Mucosa of rectum (tissue), 2 donors: ENCODE measurements around the gene CNTNAP5.

Source experiments
- H3K27ac ChIP-seq, 2 donors: one replicate each; pipeline ENCODE4 v1.7.0; 2013; ENCODE audit warnings: inconsistent platforms in 2 of 2, low read depth in 2 of 2, low read length in 2 of 2
- H3K27me3 ChIP-seq, 2 donors: one replicate each; pipeline ENCODE4 v1.7.0; 2013; ENCODE audit warnings: low read length in 2 of 2; ENCODE audit not compliant: control insufficient read depth in 2 of 2, insufficient read depth in 2 of 2
- H3K36me3 ChIP-seq, 2 donors: one replicate each; pipeline ENCODE4 v1.7.0; 2013; ENCODE audit warnings: low read length in 2 of 2; ENCODE audit not compliant: control insufficient read depth in 2 of 2, insufficient read depth in 2 of 2
- H3K4me1 ChIP-seq, 2 donors: one replicate each; pipeline ENCODE4 v1.7.0; 2013; ENCODE audit warnings: low read length in 2 of 2, mild to moderate bottlenecking in 1 of 2; ENCODE audit not compliant: control insufficient read depth in 2 of 2, insufficient read depth in 2 of 2
- H3K4me3 ChIP-seq, 2 donors: one replicate each; pipeline ENCODE4 v1.7.0; 2013; ENCODE audit warnings: low read length in 2 of 2
- H3K9ac ChIP-seq, 2 donors: one replicate each; pipeline ENCODE4 v1.7.0; 2013; ENCODE audit warnings: low read length in 2 of 2, low read depth in 1 of 2, mild to moderate bottlenecking in 1 of 2
- H3K9me3 ChIP-seq, 2 donors: one replicate each; pipeline ENCODE4 v1.7.0; 2013; ENCODE audit warnings: low read length in 2 of 2; ENCODE audit not compliant: control insufficient read depth in 2 of 2
- donor health status: healthy.
- donor health status: Normal muscosa, but diverticular disease.

CNTNAP5 gene

DNA sequence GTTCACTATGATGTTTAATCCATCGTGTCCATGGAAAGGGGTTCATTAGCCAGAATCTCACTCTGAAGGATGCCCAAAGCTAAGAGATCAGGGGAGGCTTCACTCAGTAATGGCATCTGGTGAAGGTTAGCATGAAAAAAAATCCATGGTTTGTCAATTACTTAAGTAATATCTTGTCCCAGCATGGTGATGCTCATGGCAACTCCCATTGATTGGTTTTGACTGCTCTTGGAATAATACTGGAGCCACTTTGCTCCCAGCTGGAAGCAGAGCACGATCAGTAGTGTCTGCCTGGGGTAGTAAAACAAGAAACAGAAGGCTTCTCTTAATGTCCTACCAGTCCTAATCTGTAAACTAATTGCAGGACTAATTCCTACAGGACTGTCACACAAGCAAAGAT is 799.4 kb downstream of the CNTNAP5 start:
- no peaks in the 10 kb centered on the region for H3K4me1 ChIP-seq
- no peak overlapping the region for H3K27ac ChIP-seq

GRCh38 chr2:124832521-124832920 is 807.4 kb downstream of the CNTNAP5 start:
- Histone ChIP-seq H3K9ac (no peak overlapping the region), H3K4me1 (no peaks in the 10 kb centered on the region), H3K27me3 (no peaks in the 10 kb centered on the region), H3K4me3 (no peak overlapping the region), H3K27ac (no peak overlapping the region), H3K9me3 (no peaks in the 10 kb centered on the region), H3K36me3 (no peaks in the 10 kb centered on the region)

More for the DNA sequence above, 799.4 kb downstream of the CNTNAP5 start:
- H3K9ac ChIP-seq, result no peak overlapping the region
- H3K36me3 ChIP-seq, result no peaks in the 10 kb centered on the region
- no peaks in the 10 kb centered on the region for H3K27me3 ChIP-seq
- H3K9me3 ChIP-seq, result no peaks in the 10 kb centered on the region
- H3K4me3 ChIP-seq, result no peak overlapping the region

DNA sequence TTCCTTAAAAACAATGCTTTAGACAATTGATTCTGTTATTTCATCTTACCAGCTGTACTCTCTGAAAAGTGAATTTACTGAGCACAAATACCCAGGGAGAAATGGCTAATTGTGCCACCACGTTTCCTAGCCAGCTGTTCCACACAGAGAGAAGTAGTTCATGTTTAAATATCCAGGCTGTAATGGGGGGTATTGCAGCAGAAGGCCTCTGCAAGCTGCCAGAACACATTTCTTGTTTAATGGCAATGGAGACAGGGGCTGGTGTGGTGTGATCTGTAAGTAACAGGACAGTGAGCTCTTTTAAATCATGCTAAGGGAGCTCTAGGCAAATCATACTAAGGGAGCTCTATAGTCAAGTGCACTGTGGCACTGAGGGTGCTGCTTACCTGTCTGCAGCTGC is 809.2 kb downstream of the CNTNAP5 start:
- no peak overlapping the region for H3K27ac ChIP-seq

DNA sequence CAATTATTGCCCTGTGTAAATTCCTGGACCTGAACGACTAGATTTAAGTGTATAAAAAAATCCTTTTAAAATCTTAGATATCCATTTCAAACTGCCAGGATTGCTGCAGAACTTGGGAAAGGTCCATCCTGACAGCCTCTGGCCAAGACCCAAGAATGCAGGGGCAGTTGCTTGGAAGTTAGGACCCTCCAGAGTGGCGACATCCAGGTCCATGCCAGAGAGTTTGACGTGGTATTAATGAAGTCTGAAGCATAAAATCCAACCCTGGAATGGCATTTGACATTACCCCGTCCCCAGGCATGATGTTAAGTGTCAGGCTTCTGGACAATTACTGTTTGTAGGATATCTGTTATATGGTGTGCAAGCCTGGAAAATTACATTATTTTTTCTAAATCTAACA is 810.2 kb downstream of the CNTNAP5 start:
- H3K4me1 ChIP-seq, result no peaks in the 10 kb centered on the region
- H3K9ac ChIP-seq, result no peak overlapping the region
- H3K36me3 ChIP-seq, result no peaks in the 10 kb centered on the region
- H3K27me3 ChIP-seq, result no peaks in the 10 kb centered on the region
- H3K4me3 ChIP-seq, result no peak overlapping the region
- no peaks in the 10 kb centered on the region for H3K9me3 ChIP-seq
- H3K27ac ChIP-seq, result no peak overlapping the region

More for the DNA sequence above, 809.2 kb downstream of the CNTNAP5 start:
- H3K9ac ChIP-seq, result no peak overlapping the region
- no peaks in the 10 kb centered on the region for H3K27me3 ChIP-seq
- no peaks in the 10 kb centered on the region for H3K36me3 ChIP-seq
- no peaks in the 10 kb centered on the region for H3K9me3 ChIP-seq
- no peaks in the 10 kb centered on the region for H3K4me1 ChIP-seq
- no peak overlapping the region for H3K4me3 ChIP-seq

DNA sequence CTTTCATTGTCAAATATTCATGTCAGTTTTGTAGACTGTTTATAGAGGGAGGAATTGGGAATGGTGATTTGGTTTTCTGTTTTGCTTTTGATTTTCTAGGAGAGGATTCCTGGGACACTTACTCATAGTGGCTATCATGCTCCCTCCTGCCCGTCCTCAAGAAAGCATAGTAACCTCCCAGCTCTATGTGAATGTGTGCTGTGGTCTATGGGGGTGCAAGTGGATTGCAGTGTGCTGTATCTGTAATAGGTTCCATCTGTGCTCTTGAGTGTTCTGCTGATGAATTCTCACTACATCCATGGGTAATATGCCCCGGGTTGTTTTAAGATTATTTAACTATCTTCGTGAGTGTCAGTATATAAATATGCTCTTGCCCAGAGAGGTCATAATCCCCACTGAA is 811.3 kb downstream of the CNTNAP5 start:
- Histone ChIP-seq H3K4me1 (no peaks in the 10 kb centered on the region), H3K36me3 (no peaks in the 10 kb centered on the region), H3K27ac (no peak overlapping the region), H3K27me3 (no peaks in the 10 kb centered on the region), H3K4me3 (no peak overlapping the region), H3K9ac (no peak overlapping the region), H3K9me3 (no peaks in the 10 kb centered on the region)

GRCh38 chr2:124837496-124837895 is 812.4 kb downstream of the CNTNAP5 start:
- Histone ChIP-seq H3K9ac (no peak overlapping the region), H3K9me3 (no peaks in the 10 kb centered on the region), H3K4me3 (no peak overlapping the region), H3K27ac (no peak overlapping the region), H3K36me3 (no peaks in the 10 kb centered on the region), H3K4me1 (no peaks in the 10 kb centered on the region), H3K27me3 (no peaks in the 10 kb centered on the region)

GRCh38 chr2:124838406-124838805 is 813.3 kb downstream of the CNTNAP5 start:
- Histone ChIP-seq H3K4me1 (no peaks in the 10 kb centered on the region), H3K27me3 (no peaks in the 10 kb centered on the region), H3K4me3 (no peak overlapping the region), H3K9ac (no peak overlapping the region), H3K9me3 (no peaks in the 10 kb centered on the region), H3K27ac (no peak overlapping the region), H3K36me3 (no peaks in the 10 kb centered on the region)

GRCh38 chr2:124867247-124867646 is 842.2 kb downstream of the CNTNAP5 start:
- Histone ChIP-seq H3K27ac (no peak overlapping the region), H3K9me3 (no peaks in the 10 kb centered on the region), H3K36me3 (no peaks in the 10 kb centered on the region), H3K27me3 (no peaks in the 10 kb centered on the region), H3K4me3 (no peak overlapping the region), H3K4me1 (no peaks in the 10 kb centered on the region), H3K9ac (no peak overlapping the region)

- Histone ChIP-seq H3K27me3 (no peaks in the 10 kb centered on the region), H3K9me3 (no peaks in the 10 kb centered on the region), H3K4me3 (no peak overlapping the region), H3K4me1 (no peaks in the 10 kb centered on the region), H3K9ac (no peak overlapping the region), H3K27ac (no peak overlapping the region), H3K36me3 (no peaks in the 10 kb centered on the region)
Observed at GRCh38 chr2:124874219-124874618, 849.1 kb downstream of the CNTNAP5 start.

GRCh38 chr2:124874676-124875075 is 849.6 kb downstream of the CNTNAP5 start:
- Histone ChIP-seq H3K4me3 (no peak overlapping the region), H3K4me1 (no peaks in the 10 kb centered on the region), H3K27ac (no peak overlapping the region), H3K27me3 (no peaks in the 10 kb centered on the region), H3K36me3 (no peaks in the 10 kb centered on the region), H3K9ac (no peak overlapping the region), H3K9me3 (no peaks in the 10 kb centered on the region)

- Histone ChIP-seq H3K9ac (no peak overlapping the region), H3K36me3 (no peaks in the 10 kb centered on the region), H3K4me3 (no peak overlapping the region), H3K4me1 (no peaks in the 10 kb centered on the region), H3K27ac (no peak overlapping the region), H3K27me3 (no peaks in the 10 kb centered on the region), H3K9me3 (no peaks in the 10 kb centered on the region)
Observed at GRCh38 chr2:124875627-124876244, 850.6 kb downstream of the CNTNAP5 start.
